ENCODE data around the gene BRCC3. TPM values are rescaled to one million over a fixed set of nuclear protein-coding genes. Genes with fewer than 3 reads are reported as not detected.

The BRCC3 gene
- total and polyA plus RNA-seq, 10 of the 15 experiments (the other 5 are each of a cell fraction or from before 2014, with no cell fraction given): 15.5 to 57.5 (median 35.6) TPM

- CTCF ChIA-PET: no interaction called here
- DNase-seq (ENCODE audit: low read depth, low spot score) (no peak), FAIRE-seq (no peak), ATAC-seq (peak; percentile 11)
- Histone ChIP-seq H3K4me1 (ENCODE audit: control insufficient read depth, insufficient read depth, low read length) (no peaks in the 10 kb centered on the region), H3K27ac (ENCODE audit: control insufficient read depth, insufficient read depth) (peak overlapping the region; percentile 73), H3K27me3 (replicated peaks in 1 of 2; ENCODE audit: control insufficient read depth in 2 of 2, insufficient read depth in 2 of 2, low read length in 1 of 2) (no peaks in the 10 kb centered on the region), H4K20me1 (ENCODE audit: control insufficient read depth, insufficient read depth) (no peaks in the 10 kb centered on the region), H3K9me3 (replicated peaks; ENCODE audit: control insufficient read depth, insufficient read depth, low read length) (no peaks in the 10 kb centered on the region), H3K9ac (ENCODE audit: control insufficient read depth, insufficient read depth, low read length) (peak overlapping the region; percentile 81), H3K36me3 (ENCODE audit: control insufficient read depth in 2 of 2, insufficient read depth in 2 of 2, low read length in 1 of 2) (no peaks in the 10 kb centered on the region; a peak in 3 of 4 replicates), H2AFZ (ENCODE audit: control insufficient read depth, low read depth, low read length) (peak overlapping the region; percentile 73), H3K79me2 (ENCODE audit: control insufficient read depth, insufficient read depth, low read length) (peaks cover 54% of the 10 kb centered on the region), H3K4me3 (peak overlapping the region; percentile 83), H3K4me2 (ENCODE audit: control insufficient read depth, insufficient read depth) (peak overlapping the region; percentile 67)
- SMC1A ChIA-PET (ENCODE audit: uncharacterized antibody, unreplicated experiment): no interaction called here
- POLR2A ChIA-PET: interaction anchor here (0.7 kb wide), 1 partner anchor 45 kb away, joined by 3 read pairs; the partner anchor contains the start of gene FUNDC2
- RAD21 ChIA-PET (ENCODE audit: unreplicated experiment): no interaction called here
- TSS peak; percentile 75 for BruUV-seq (replicated peaks)
- TF ChIP-seq ASH2L (IDR thresholded peaks at IDR 0.05; ENCODE audit: borderline replicate concordance, low read depth): 0 out of 2 replicates have a peak, but pooled peaks have one; percentile 49
- peak; percentile 21; the same call in 1 of the 2 replicates for TF ChIP-seq LARP7 (IDR thresholded peaks at IDR 0.05)
- TF ChIP-seq ZZZ3 (IDR thresholded peaks at IDR 0.05; ENCODE audit: control insufficient read depth, insufficient read length, low read depth): no peak
- 0 out of 2 replicates have a peak, but pooled peaks have one; percentile 31 for TF ChIP-seq MXI1 (IDR thresholded peaks at IDR 0.05; ENCODE audit: low read depth, low read length)
- no peak for TF ChIP-seq YY1 (IDR thresholded peaks at IDR 0.05; ENCODE audit: low read depth, low read length)
- no peak for TF ChIP-seq RAD51 (IDR thresholded peaks at IDR 0.05)
- no peak for TF ChIP-seq HDGF (IDR thresholded peaks at IDR 0.05)
- no peak for TF ChIP-seq NR2C1 (IDR thresholded peaks at IDR 0.05)
- peak; percentile 4; the same call in 1 of the 2 replicates for TF ChIP-seq RELB (IDR thresholded peaks at IDR 0.05; ENCODE audit: low read depth)
- no peak for TF ChIP-seq RBBP5 (conservative IDR thresholded peaks at IDR 0.05)
- no peak for TF ChIP-seq ZBTB11 (CRISPR knock-in tag; IDR thresholded peaks at IDR 0.05)
- peak; percentile 19; the same call in 1 of the 2 replicates for TF ChIP-seq NBN (IDR thresholded peaks at IDR 0.05)
- TF ChIP-seq STAT3 (IDR thresholded peaks at IDR 0.05; ENCODE audit: low read depth, low read length): no peak
- no peak for TF ChIP-seq MLLT1 (IDR thresholded peaks at IDR 0.05)
- no peak for TF ChIP-seq ETV6 (conservative IDR thresholded peaks at IDR 0.05 in 1 of 2, IDR thresholded peaks at IDR 0.05 in 1 of 2; ENCODE audit: borderline replicate concordance in 1 of 2, low read depth in 1 of 2)
- TF ChIP-seq IKZF1 (conservative IDR thresholded peaks at IDR 0.05): no peak
- intact Hi-C loops (cut with micrococcal nuclease; ENCODE audit: unreplicated experiment): loop anchor here (5.0 kb wide), 2 partner anchors 44 to 146 kb away; partner anchors contain the start of genes FUNDC2 and VBP1
- WGBS (ENCODE audit: insufficient coverage, insufficient replicate concordance, low lambda C conversion rate, missing lambda C conversion rate): 34% methylated on average over 25 of the region's 25 CpGs
- in situ Hi-C loops (cut with MboI): no loop called here
These were observed 479 bp downstream of the BRCC3 start for GRCh38 chrX:155071694-155072280.
